GM10847 (cell line): Measurements from ENCODE around the gene DLG5.

Source experiments
- POLR2A ChIP-seq: IDR thresholded peaks from 2 replicates; pipeline ENCODE4 v1.6.1; 2011; ENCODE audit not compliant: insufficient read length; ENCODE audit errors: extremely low read depth

Gene DLG5

GRCh38 chr10:77784856-77785255, 141.7 kb downstream of the DLG5 start:
- TF ChIP-seq POLR2A = no peak

- no peak for TF ChIP-seq POLR2A
Observed at GRCh38 chr10:77782328-77783061, 144.1 kb downstream of the DLG5 start.

GRCh38 chr10:77781451-77782327, 144.9 kb downstream of the DLG5 start:
- TF ChIP-seq POLR2A = no peak

GRCh38 chr10:77780180-77780579, 146.4 kb downstream of the DLG5 start:
- TF ChIP-seq POLR2A = no peak

DNA sequence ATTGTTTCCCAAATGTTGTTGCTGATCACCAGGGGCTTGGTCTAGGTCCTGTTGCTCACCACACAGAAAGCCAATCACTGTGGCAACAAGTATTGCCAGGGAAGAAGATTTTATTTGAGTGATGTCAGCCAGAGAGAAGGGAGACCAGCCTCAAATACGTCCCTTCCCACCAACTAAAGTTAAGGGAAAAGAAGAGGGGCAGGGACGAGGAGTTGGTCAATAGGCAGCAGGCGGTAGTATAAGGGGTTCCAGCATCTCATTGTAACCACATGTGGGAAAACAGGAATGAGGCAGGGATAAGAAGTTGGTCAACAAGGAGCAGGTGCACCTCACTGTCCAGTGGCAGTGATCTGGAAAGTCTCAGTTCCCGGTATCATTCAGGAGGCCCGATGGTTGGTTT, 150.1 kb downstream of the DLG5 start:
- TF ChIP-seq POLR2A = no peak

DNA sequence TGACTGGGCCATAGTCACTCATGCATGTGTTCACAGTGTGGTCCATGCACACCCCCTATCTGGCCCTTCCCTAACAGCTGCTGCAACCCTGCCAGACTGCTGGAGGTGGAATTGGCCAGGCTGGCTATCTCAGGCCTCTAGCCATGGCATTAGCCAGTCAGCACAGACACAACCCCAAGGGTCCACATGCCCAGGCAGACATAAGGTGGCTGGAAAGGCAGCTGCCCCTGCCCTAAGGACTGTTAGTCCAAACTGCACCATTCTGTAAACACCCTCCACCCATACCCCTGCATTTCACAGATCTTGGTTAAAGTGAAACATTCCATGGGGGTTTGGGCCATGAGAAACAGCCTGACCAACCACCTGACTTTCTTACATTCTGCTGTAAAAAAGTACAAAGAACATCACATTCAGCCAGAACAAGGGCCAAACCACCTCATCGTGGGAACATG, 151.6 kb downstream of the DLG5 start:
- no peak for TF ChIP-seq POLR2A

- TF ChIP-seq POLR2A = no peak
Observed at GRCh38 chr10:77773631-77774426, 152.7 kb downstream of the DLG5 start.

DNA sequence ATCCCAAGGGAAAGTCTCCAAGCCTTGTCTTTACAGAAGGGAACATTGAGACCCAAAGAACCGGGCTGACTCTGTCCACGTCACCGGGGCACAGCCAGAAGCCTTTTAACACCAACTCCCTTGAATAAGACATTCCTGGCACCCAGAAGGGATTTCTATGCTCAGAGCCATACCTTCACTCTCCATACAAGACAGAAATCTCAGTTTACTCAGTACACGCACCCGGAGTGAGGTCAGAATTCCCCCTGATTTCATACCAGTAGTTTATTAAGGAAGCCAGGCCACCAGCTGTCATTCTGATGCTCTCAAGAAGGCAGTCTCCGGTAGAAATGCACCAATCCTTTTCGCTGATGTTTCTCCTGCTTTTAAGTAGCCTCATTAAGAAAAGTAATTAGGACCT, 154.7 kb downstream of the DLG5 start:
- no peak for TF ChIP-seq POLR2A

GRCh38 chr10:77771450-77771849, 155.1 kb downstream of the DLG5 start:
- no peak for TF ChIP-seq POLR2A

GRCh38 chr10:77770868-77771175, 155.7 kb downstream of the DLG5 start:
- TF ChIP-seq POLR2A = no peak

- no peak for TF ChIP-seq POLR2A
Observed at GRCh38 chr10:77770081-77770867, 156.3 kb downstream of the DLG5 start.

- TF ChIP-seq POLR2A = no peak
Observed at GRCh38 chr10:77768039-77768438, 158.5 kb downstream of the DLG5 start.

GRCh38 chr10:77763453-77764430, 162.8 kb downstream of the DLG5 start:
- TF ChIP-seq POLR2A = no peak
